Measurements from ENCODE around the gene KDM4B.
"Not testable (repeated sequence)": the region's sequence is repeated elsewhere in the genome, so short reads cannot be mapped to it uniquely, and the experiment has no call there.

Gene KDM4B

GRCh38 chr19:5186293-5187050, 217.6 kb downstream of the KDM4B start:
- no peak for DNase-seq

GRCh38 chr19:5188548-5189317, 219.8 kb downstream of the KDM4B start:
- DNase-seq: no peak

DNA sequence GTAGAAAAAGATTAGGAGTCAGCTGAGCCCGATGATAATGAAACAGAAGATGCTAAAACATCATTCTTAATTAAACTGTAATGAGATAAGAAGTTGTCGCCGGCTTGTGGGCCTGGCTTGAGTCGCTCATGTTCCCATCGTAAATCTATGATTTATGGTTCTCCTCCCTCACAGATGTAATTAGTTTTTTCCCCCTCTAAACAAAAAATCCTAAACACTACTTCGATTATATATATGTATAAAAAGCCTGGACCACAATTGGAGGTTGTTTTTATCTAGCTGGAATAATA, 220.3 kb downstream of the KDM4B start:
- no peak for DNase-seq

DNA sequence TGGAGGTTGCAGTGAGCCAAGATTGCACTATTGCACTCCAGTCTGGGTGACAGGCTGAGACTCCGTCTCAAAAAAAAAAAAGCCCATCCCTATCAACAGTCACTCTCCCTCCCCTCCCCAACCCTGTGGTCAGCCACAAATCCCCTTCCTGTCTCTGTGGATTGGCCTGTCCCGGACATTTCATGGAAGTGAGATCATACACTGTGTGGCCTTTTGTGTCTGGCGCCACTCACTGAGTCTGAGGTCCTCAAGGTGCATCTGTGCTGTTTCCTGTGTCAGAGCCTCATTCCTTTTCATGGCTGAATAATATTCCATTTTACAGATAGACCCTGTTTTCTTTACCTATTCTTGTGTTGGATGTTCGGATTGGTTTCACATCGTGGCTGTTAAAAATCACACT, 222.2 kb downstream of the KDM4B start:
- DNase-seq: no peak

GRCh38 chr19:5192568-5192967, 223.7 kb downstream of the KDM4B start:
- no peak for DNase-seq

DNA sequence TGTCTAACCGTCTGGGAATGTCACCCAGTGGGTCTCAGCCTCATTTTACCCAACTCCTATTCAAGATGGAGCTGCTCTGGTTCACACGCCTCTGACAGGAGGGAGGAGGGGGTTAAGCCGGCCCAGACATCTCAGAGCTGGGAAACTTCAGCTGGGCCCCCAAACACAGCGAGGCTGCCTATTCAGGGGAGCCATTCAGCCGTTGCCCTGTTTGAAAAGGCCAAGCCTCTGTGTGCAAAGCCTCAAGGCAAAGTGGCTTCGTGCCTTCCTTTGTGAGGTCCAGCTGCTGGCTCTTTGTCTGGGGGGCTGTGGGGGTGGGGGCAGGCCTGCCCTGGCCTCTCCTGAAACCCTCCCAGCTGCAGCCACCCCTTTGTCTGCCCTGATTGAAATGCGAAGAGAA, 224.3 kb downstream of the KDM4B start:
- no peak for DNase-seq

- no peak for DNase-seq
Observed at GRCh38 chr19:5194641-5195040, 225.7 kb downstream of the KDM4B start.

GRCh38 chr19:5195587-5195986, 226.7 kb downstream of the KDM4B start:
- DNase-seq: not testable (repeated sequence)

- no peak for DNase-seq
Observed at GRCh38 chr19:5196832-5197231, 227.9 kb downstream of the KDM4B start.

- DNase-seq: no peak
Observed at GRCh38 chr19:5200844-5201243, 231.9 kb downstream of the KDM4B start.

DNA sequence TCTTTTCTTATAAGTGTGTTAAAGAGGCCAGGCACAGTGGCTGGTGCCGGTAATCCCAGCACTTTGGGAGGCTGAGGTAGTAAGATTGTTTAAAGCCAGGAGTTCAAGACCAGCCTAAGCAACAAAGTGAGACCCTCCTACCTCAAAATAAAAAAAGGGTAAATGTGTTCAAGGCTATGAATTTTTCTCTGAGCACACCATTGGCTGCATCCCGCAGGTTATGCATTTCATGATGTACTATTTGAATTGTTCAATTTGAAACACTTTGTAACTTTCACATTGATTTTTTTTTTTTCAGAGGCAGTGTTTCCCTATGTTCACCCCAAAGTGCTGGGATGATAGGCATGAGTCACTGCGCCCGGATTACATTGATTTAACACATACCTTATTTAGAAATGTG, 233.6 kb downstream of the KDM4B start:
- DNase-seq: no peak

Measured in CD4-positive, alpha-beta T cell treated with Interleukin-6 for 4 hours (primary cell).